Measurements from ENCODE around the gene NME8. TPM values are rescaled to one million over a fixed set of nuclear protein-coding genes. Genes with fewer than 3 reads are reported as not detected.

Gene NME8
- total RNA-seq, 1 donor from 2014 or later: not detected

GRCh38 chr7:37945336-37945735 lies 96.9 kb downstream of the NME8 start:
- Mint-ChIP-seq H3K36me3 (ENCODE audit: low read depth, unreplicated experiment) (no peaks in the 10 kb centered on the region), H3K27me3 (ENCODE audit: low read depth, unreplicated experiment) (no peaks in the 10 kb centered on the region), H3K4me1 (ENCODE audit: low read depth, unreplicated experiment) (peaks cover 11% of the 10 kb centered on the region), H3K4me3 (ENCODE audit: unreplicated experiment) (no peak overlapping the region), H3K27ac (ENCODE audit: unreplicated experiment) (no peak overlapping the region), H3K9me3 (ENCODE audit: unreplicated experiment) (no peaks in the 10 kb centered on the region)
- H3K4me3 ChIP-seq (ENCODE audit: insufficient read depth, low read depth, low read length): no peak overlapping the region
- H3K27me3 ChIP-seq (ENCODE audit: insufficient read depth, low read length): no peaks in the 10 kb centered on the region
- no peak overlapping the region for H2AFZ ChIP-seq (ENCODE audit: low read depth, low read length)
- H3K79me2 ChIP-seq (ENCODE audit: insufficient read depth, low read length): peaks cover 12% of the 10 kb centered on the region
- TF ChIP-seq EZH2 (IDR thresholded peaks at IDR 0.05; ENCODE audit: insufficient read depth, low read length): no peak
- no peak for TF ChIP-seq CTCF (IDR thresholded peaks at IDR 0.05; ENCODE audit: insufficient read depth, low read depth, low read length)
- H3K27ac ChIP-seq (ENCODE audit: low read depth, low read length): peak overlapping the region; percentile 11
- no peaks in the 10 kb centered on the region for H3K9me3 ChIP-seq (ENCODE audit: insufficient read depth, low read depth, low read length)
- H3K9ac ChIP-seq (ENCODE audit: low read length): no peak overlapping the region
- H4K20me1 ChIP-seq (ENCODE audit: insufficient read depth, low read length): no peaks in the 10 kb centered on the region
- no peak for FAIRE-seq
- H3K4me2 ChIP-seq (ENCODE audit: low read length): no peak overlapping the region
- H3K36me3 ChIP-seq (ENCODE audit: insufficient read depth, low read length): no peaks in the 10 kb centered on the region
- DNase-seq (ENCODE audit: low read depth): peak; percentile 83
- H3K4me1 ChIP-seq (ENCODE audit: insufficient read depth, low read length): no peaks in the 10 kb centered on the region

- no peaks in the 10 kb centered on the region for H4K20me1 ChIP-seq (ENCODE audit: insufficient read depth, low read length)
- no peak for TF ChIP-seq CTCF (IDR thresholded peaks at IDR 0.05; ENCODE audit: insufficient read depth, low read depth, low read length)
- TF ChIP-seq EZH2 (IDR thresholded peaks at IDR 0.05; ENCODE audit: insufficient read depth, low read length): no peak
- no peak overlapping the region for H3K27ac ChIP-seq (ENCODE audit: low read depth, low read length)
- no peak overlapping the region for H2AFZ ChIP-seq (ENCODE audit: low read depth, low read length)
- no peaks in the 10 kb centered on the region for H3K4me1 ChIP-seq (ENCODE audit: insufficient read depth, low read length)
- H3K79me2 ChIP-seq (ENCODE audit: insufficient read depth, low read length): peaks cover 12% of the 10 kb centered on the region
- Mint-ChIP-seq H3K27ac (ENCODE audit: unreplicated experiment) (no peak overlapping the region), H3K4me3 (ENCODE audit: unreplicated experiment) (no peak overlapping the region), H3K27me3 (ENCODE audit: low read depth, unreplicated experiment) (no peaks in the 10 kb centered on the region), H3K36me3 (ENCODE audit: low read depth, unreplicated experiment) (peaks cover 2% of the 10 kb centered on the region), H3K9me3 (ENCODE audit: unreplicated experiment) (no peaks in the 10 kb centered on the region), H3K4me1 (ENCODE audit: low read depth, unreplicated experiment) (peaks cover 11% of the 10 kb centered on the region)
- H3K27me3 ChIP-seq (ENCODE audit: insufficient read depth, low read length): no peaks in the 10 kb centered on the region
- FAIRE-seq (no peak), DNase-seq (ENCODE audit: low read depth) (no peak)
- no peaks in the 10 kb centered on the region for H3K9me3 ChIP-seq (ENCODE audit: insufficient read depth, low read depth, low read length)
- no peak overlapping the region for H3K9ac ChIP-seq (ENCODE audit: low read length)
- no peak overlapping the region for H3K4me3 ChIP-seq (ENCODE audit: insufficient read depth, low read depth, low read length)
- no peak overlapping the region for H3K4me2 ChIP-seq (ENCODE audit: low read length)
- no peaks in the 10 kb centered on the region for H3K36me3 ChIP-seq (ENCODE audit: insufficient read depth, low read length)
Observed at GRCh38 chr7:37947138-37947940, 98.9 kb downstream of the NME8 start.

GRCh38 chr7:37947941-37948210 lies 99.5 kb downstream of the NME8 start:
- Mint-ChIP-seq H3K27ac (ENCODE audit: unreplicated experiment) (no peak overlapping the region), H3K9me3 (ENCODE audit: unreplicated experiment) (no peaks in the 10 kb centered on the region), H3K27me3 (ENCODE audit: low read depth, unreplicated experiment) (no peaks in the 10 kb centered on the region), H3K4me1 (ENCODE audit: low read depth, unreplicated experiment) (peaks cover 8% of the 10 kb centered on the region), H3K4me3 (ENCODE audit: unreplicated experiment) (no peak overlapping the region), H3K36me3 (ENCODE audit: low read depth, unreplicated experiment) (peaks cover 2% of the 10 kb centered on the region)
- DNase-seq (ENCODE audit: low read depth) (no peak), FAIRE-seq (no peak)
- Histone ChIP-seq H3K4me2 (ENCODE audit: low read length) (no peak overlapping the region), H3K4me3 (ENCODE audit: insufficient read depth, low read depth, low read length) (no peak overlapping the region), H3K9ac (ENCODE audit: low read length) (no peak overlapping the region), H3K27me3 (ENCODE audit: insufficient read depth, low read length) (no peaks in the 10 kb centered on the region), H2AFZ (ENCODE audit: low read depth, low read length) (no peak overlapping the region), H3K9me3 (ENCODE audit: insufficient read depth, low read depth, low read length) (no peaks in the 10 kb centered on the region), H3K36me3 (ENCODE audit: insufficient read depth, low read length) (no peaks in the 10 kb centered on the region), H3K27ac (ENCODE audit: low read depth, low read length) (no peak overlapping the region), H4K20me1 (ENCODE audit: insufficient read depth, low read length) (no peaks in the 10 kb centered on the region), H3K79me2 (ENCODE audit: insufficient read depth, low read length) (peaks cover 11% of the 10 kb centered on the region), H3K4me1 (ENCODE audit: insufficient read depth, low read length) (no peaks in the 10 kb centered on the region)
- no peak for TF ChIP-seq EZH2 (IDR thresholded peaks at IDR 0.05; ENCODE audit: insufficient read depth, low read length)
- no peak for TF ChIP-seq CTCF (IDR thresholded peaks at IDR 0.05; ENCODE audit: insufficient read depth, low read depth, low read length)
